BE2C (cell line): ENCODE data around the gene CLCN1.

Source experiments
- DNase-seq: peaks from one replicate; pipeline ENCODE4 v3.0.0-alpha.2; 2020
- H3K27me3 ChIP-seq: fragments of 250-450 bp; sonication (Bioruptor Pico); 2 replicates; pipeline ENCODE4 v1.5.1; 2020; ENCODE audit warnings: mild to moderate bottlenecking
- H3K36me3 ChIP-seq: fragments of 250-450 bp; sonication (Bioruptor Pico); 2 replicates; pipeline ENCODE4 v1.5.1; 2020; ENCODE audit warnings: mild to moderate bottlenecking
- H3K4me1 ChIP-seq: fragments of 250-450 bp; sonication (Bioruptor Pico); 2 replicates; pipeline ENCODE4 v1.5.1; 2020
- H3K4me3 ChIP-seq: 2 replicates; pipeline ENCODE4 v1.5.1; 2011; ENCODE audit warnings: low read depth, low read length
- H3K9me3 ChIP-seq: fragments of 250-450 bp; sonication (Bioruptor Pico); 2 replicates; pipeline ENCODE4 v1.5.1; 2020
- CTCF ChIP-seq: IDR thresholded peaks from 2 replicates; pipeline ENCODE4 v1.5.1; 2012; ENCODE audit warnings: mild to moderate bottlenecking, low read depth, low read length

Gene CLCN1

GRCh38 chr7:143331179-143331801, 15.4 kb downstream of the CLCN1 start:
- no peak for DNase-seq
- Histone ChIP-seq H3K4me1 (no peaks in the 10 kb centered on the region), H3K4me3 (no peak overlapping the region), H3K9me3 (no peaks in the 10 kb centered on the region), H3K36me3 (no peaks in the 10 kb centered on the region), H3K27me3 (peaks cover 3% of the 10 kb centered on the region; the same call in 1 of the 2 replicates)
- no peak for TF ChIP-seq CTCF

GRCh38 chr7:143334244-143334643, 18.3 kb downstream of the CLCN1 start:
- no peak overlapping the region for H3K4me3 ChIP-seq
- no peak for DNase-seq
- H3K9me3 ChIP-seq = no peaks in the 10 kb centered on the region
- TF ChIP-seq CTCF = no peak
- H3K36me3 ChIP-seq = no peaks in the 10 kb centered on the region
- H3K4me1 ChIP-seq = no peaks in the 10 kb centered on the region
- peaks cover 17% of the 10 kb centered on the region for H3K27me3 ChIP-seq

GRCh38 chr7:143337216-143337615, 21.3 kb downstream of the CLCN1 start:
- H3K36me3 ChIP-seq = no peaks in the 10 kb centered on the region
- no peak overlapping the region for H3K4me3 ChIP-seq
- H3K9me3 ChIP-seq = no peaks in the 10 kb centered on the region
- H3K27me3 ChIP-seq = peaks cover 23% of the 10 kb centered on the region
- DNase-seq = no peak
- TF ChIP-seq CTCF = no peak
- no peaks in the 10 kb centered on the region for H3K4me1 ChIP-seq

GRCh38 chr7:143341842-143342241, 25.9 kb downstream of the CLCN1 start:
- no peak for TF ChIP-seq CTCF
- no peaks in the 10 kb centered on the region for H3K9me3 ChIP-seq
- DNase-seq = no peak
- H3K4me1 ChIP-seq = no peaks in the 10 kb centered on the region
- peaks cover 28% of the 10 kb centered on the region for H3K27me3 ChIP-seq
- H3K4me3 ChIP-seq = no peak overlapping the region
- H3K36me3 ChIP-seq = no peaks in the 10 kb centered on the region

- no peak for TF ChIP-seq CTCF
- Histone ChIP-seq H3K36me3 (no peaks in the 10 kb centered on the region), H3K4me3 (no peak overlapping the region), H3K4me1 (no peaks in the 10 kb centered on the region), H3K27me3 (peaks cover 20% of the 10 kb centered on the region), H3K9me3 (no peaks in the 10 kb centered on the region)
- no peak for DNase-seq
Observed at GRCh38 chr7:143343596-143343995, 27.7 kb downstream of the CLCN1 start.

GRCh38 chr7:143345428-143345900, 29.6 kb downstream of the CLCN1 start:
- Histone ChIP-seq H3K4me3 (peak overlapping the region; percentile 2; the same call in 1 of the 2 replicates), H3K36me3 (no peaks in the 10 kb centered on the region), H3K4me1 (no peaks in the 10 kb centered on the region), H3K9me3 (no peaks in the 10 kb centered on the region), H3K27me3 (peaks cover 30% of the 10 kb centered on the region)
- peak; percentile 56 for TF ChIP-seq CTCF
- peak; percentile 60 for DNase-seq
